22Rv1 (cell line): Measurements from ENCODE around the gene EEF1AKMT1.

Experiments
- CTCF ChIP-seq: fragments of 450-650 bp; IDR thresholded peaks from 2 replicates; pipeline ENCODE4 v1.5.1; 2017; ENCODE audit warnings: mild to moderate bottlenecking
- ZFX ChIP-seq: fragments of 450-650 bp; IDR thresholded peaks from 2 replicates; pipeline ENCODE4 v1.6.1; 2017; ENCODE audit warnings: antibody characterized with exemption, borderline replicate concordance

- TF ChIP-seq CTCF (no peak), ZFX (no peak)
These were observed 55.9 kb downstream of the EEF1AKMT1 start for GRCh38 chr13:20717581-20718542.
